ENCODE data around the gene RAPGEF4.
A peak's percentile ranks its signal among the peaks of the same experiment; 100 is the strongest.

The RAPGEF4 gene

GRCh38 chr2:172804423-172804822 is 68.8 kb downstream of the RAPGEF4 start:
- no peaks in the 10 kb centered on the region for H3K79me2 ChIP-seq (ENCODE audit: insufficient read depth, low read length)
- no peaks in the 10 kb centered on the region for H3K36me3 ChIP-seq (ENCODE audit: insufficient read depth, low read length)
- ATAC-seq (ENCODE audit: insufficient read depth, low read depth), result no peak
- H3K4me3 ChIP-seq (ENCODE audit: low read depth in 1 of 2, low read length in 2 of 2), result no peak overlapping the region
- H3K27ac ChIP-seq (ENCODE audit: low read length), result no peak overlapping the region
- no peak overlapping the region for H2AFZ ChIP-seq (ENCODE audit: low read depth, low read length)
- peaks cover 16% of the 10 kb centered on the region for H3K9me3 ChIP-seq (ENCODE audit: insufficient read depth, low read length, severe bottlenecking)
- no peak for TF ChIP-seq EZH2 (IDR thresholded peaks at IDR 0.05; ENCODE audit: borderline replicate concordance, low read depth, low read length, severe bottlenecking)
- TF ChIP-seq CTCF (IDR thresholded peaks at IDR 0.05; ENCODE audit: borderline replicate concordance, extremely low read depth, low read length, poor library complexity, severe bottlenecking), result no peak
- H3K4me2 ChIP-seq (ENCODE audit: insufficient read depth, low read length), result no peak overlapping the region
- no peak for DNase-seq
- H4K20me1 ChIP-seq (ENCODE audit: insufficient read depth, low read length), result no peaks in the 10 kb centered on the region
- no peaks in the 10 kb centered on the region for H3K4me1 ChIP-seq (ENCODE audit: insufficient read depth, low read length)
- H3K27me3 ChIP-seq (ENCODE audit: insufficient read depth, low read length, poor library complexity), result no peaks in the 10 kb centered on the region
- no peak overlapping the region for H3K9ac ChIP-seq (ENCODE audit: low read depth, low read length)

GRCh38 chr2:172806493-172806892 is 70.8 kb downstream of the RAPGEF4 start:
- H3K4me2 ChIP-seq (ENCODE audit: insufficient read depth, low read length), result no peak overlapping the region
- H3K4me1 ChIP-seq (ENCODE audit: insufficient read depth, low read length), result no peaks in the 10 kb centered on the region
- H2AFZ ChIP-seq (ENCODE audit: low read depth, low read length), result no peak overlapping the region
- no peak overlapping the region for H3K27ac ChIP-seq (ENCODE audit: low read length)
- peaks cover 14% of the 10 kb centered on the region for H3K9me3 ChIP-seq (ENCODE audit: insufficient read depth, low read length, severe bottlenecking)
- no peak overlapping the region for H3K4me3 ChIP-seq (ENCODE audit: low read depth in 1 of 2, low read length in 2 of 2)
- ATAC-seq (ENCODE audit: insufficient read depth, low read depth), result peak; percentile 67
- peaks cover 4% of the 10 kb centered on the region for H3K27me3 ChIP-seq (ENCODE audit: insufficient read depth, low read length, poor library complexity)
- H3K36me3 ChIP-seq (ENCODE audit: insufficient read depth, low read length), result no peaks in the 10 kb centered on the region
- H3K79me2 ChIP-seq (ENCODE audit: insufficient read depth, low read length), result no peaks in the 10 kb centered on the region
- TF ChIP-seq CTCF (IDR thresholded peaks at IDR 0.05; ENCODE audit: borderline replicate concordance, extremely low read depth, low read length, poor library complexity, severe bottlenecking), result peak; percentile 93
- TF ChIP-seq EZH2 (IDR thresholded peaks at IDR 0.05; ENCODE audit: borderline replicate concordance, low read depth, low read length, severe bottlenecking), result no peak
- no peak overlapping the region for H3K9ac ChIP-seq (ENCODE audit: low read depth, low read length)
- no peaks in the 10 kb centered on the region for H4K20me1 ChIP-seq (ENCODE audit: insufficient read depth, low read length)
- peak; percentile 14 for DNase-seq

- no peak for ATAC-seq (ENCODE audit: insufficient read depth, low read depth)
These were observed 71.4 kb downstream of the RAPGEF4 start for GRCh38 chr2:172806996-172807395.

More at GRCh38 chr2:172806996-172807395, 71.4 kb downstream of the RAPGEF4 start:
- H3K36me3 ChIP-seq (ENCODE audit: insufficient read depth, low read length), result no peaks in the 10 kb centered on the region
- peaks cover 4% of the 10 kb centered on the region for H3K27me3 ChIP-seq (ENCODE audit: insufficient read depth, low read length, poor library complexity)
- H4K20me1 ChIP-seq (ENCODE audit: insufficient read depth, low read length), result no peaks in the 10 kb centered on the region
- no peaks in the 10 kb centered on the region for H3K4me1 ChIP-seq (ENCODE audit: insufficient read depth, low read length)
- no peak overlapping the region for H3K4me2 ChIP-seq (ENCODE audit: insufficient read depth, low read length)
- no peak overlapping the region for H3K9ac ChIP-seq (ENCODE audit: low read depth, low read length)
- TF ChIP-seq CTCF (IDR thresholded peaks at IDR 0.05; ENCODE audit: borderline replicate concordance, extremely low read depth, low read length, poor library complexity, severe bottlenecking) (no peak), EZH2 (IDR thresholded peaks at IDR 0.05; ENCODE audit: borderline replicate concordance, low read depth, low read length, severe bottlenecking) (no peak)
- H3K9me3 ChIP-seq (ENCODE audit: insufficient read depth, low read length, severe bottlenecking), result peaks cover 9% of the 10 kb centered on the region
- H3K27ac ChIP-seq (ENCODE audit: low read length), result no peak overlapping the region
- no peak for DNase-seq
- H3K79me2 ChIP-seq (ENCODE audit: insufficient read depth, low read length), result no peaks in the 10 kb centered on the region
- H2AFZ ChIP-seq (ENCODE audit: low read depth, low read length), result no peak overlapping the region
- no peak overlapping the region for H3K4me3 ChIP-seq (ENCODE audit: low read depth in 1 of 2, low read length in 2 of 2)

Measured in DND-41 (cell line).